HG02763 (cell line): ENCODE measurements around the gene TMEM222.
"Not testable (repeated sequence)": the region's sequence is repeated elsewhere in the genome, so short reads cannot be mapped to it uniquely, and the experiment has no call there.

Experiments
- ATAC-seq: cut with Tn5 transposase; IDR thresholded peaks from one replicate; pipeline ENCODE4 v1.9.1; 2021; ENCODE audit warnings: mild to moderate bottlenecking, moderate library complexity; ENCODE audit not compliant: unreplicated experiment

The TMEM222 gene

GRCh38 chr1:27377760-27378495 lies 56.0 kb downstream of the TMEM222 start:
- no peak for ATAC-seq

- ATAC-seq, result no peak
Observed at GRCh38 chr1:27379564-27380122, 57.7 kb downstream of the TMEM222 start.

- ATAC-seq, result no peak
Observed at GRCh38 chr1:27380224-27380623, 58.3 kb downstream of the TMEM222 start.

GRCh38 chr1:27380766-27381733 lies 59.1 kb downstream of the TMEM222 start:
- ATAC-seq, result no peak

GRCh38 chr1:27381969-27382762 lies 60.2 kb downstream of the TMEM222 start:
- ATAC-seq, result no peak

GRCh38 chr1:27383039-27383605 lies 61.2 kb downstream of the TMEM222 start, which contains the start of gene CD164L2:
Gene CD164L2 (minus strand): TSS chr1:27383333. CDS start chr1:27383239, 94 bp downstream.
- no peak for ATAC-seq

- ATAC-seq, result no peak
Observed at GRCh38 chr1:27383661-27384060, 61.7 kb downstream of the TMEM222 start.

- not testable (repeated sequence) for ATAC-seq
Observed at GRCh38 chr1:27384797-27385196, 62.8 kb downstream of the TMEM222 start.
